GM19035 (cell line): Measurements from ENCODE around the gene RUFY3.
"Not testable (repeated sequence)": the region's sequence is repeated elsewhere in the genome, so short reads cannot be mapped to it uniquely, and the experiment has no call there.

Experiments
- ATAC-seq: cut with Tn5 transposase; IDR thresholded peaks from one replicate; pipeline ENCODE4 v1.9.1; 2021; ENCODE audit not compliant: unreplicated experiment

Gene RUFY3

GRCh38 chr4:70721747-70722146 lies at the start of gene RUFY3:
Gene RUFY3 (plus strand): TSS chr4:70721964. CDS start chr4:70722574, 610 bp downstream.
- no peak for ATAC-seq

DNA sequence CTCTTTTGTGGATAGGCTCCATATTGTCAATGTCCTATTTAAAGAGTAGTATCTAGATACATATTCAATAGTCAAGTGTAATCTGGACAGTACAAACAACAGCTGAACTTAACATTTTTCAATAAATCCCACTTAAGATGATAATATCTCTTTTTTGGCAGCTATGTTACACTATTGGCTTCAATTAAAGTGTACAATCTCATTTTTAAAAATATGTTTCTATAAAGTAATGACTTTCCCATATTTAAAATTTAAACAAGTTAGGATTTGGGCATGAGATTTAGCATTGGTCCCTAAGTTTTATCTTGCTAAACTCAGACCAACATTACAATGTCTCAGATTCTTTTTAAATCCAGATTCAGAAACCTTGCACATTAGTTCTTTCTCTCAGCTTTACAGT lies 47.6 kb upstream of the RUFY3 start:
- ATAC-seq, result no peak

- ATAC-seq, result no peak
These were observed 47.0 kb upstream of the RUFY3 start for GRCh38 chr4:70674731-70675130.

DNA sequence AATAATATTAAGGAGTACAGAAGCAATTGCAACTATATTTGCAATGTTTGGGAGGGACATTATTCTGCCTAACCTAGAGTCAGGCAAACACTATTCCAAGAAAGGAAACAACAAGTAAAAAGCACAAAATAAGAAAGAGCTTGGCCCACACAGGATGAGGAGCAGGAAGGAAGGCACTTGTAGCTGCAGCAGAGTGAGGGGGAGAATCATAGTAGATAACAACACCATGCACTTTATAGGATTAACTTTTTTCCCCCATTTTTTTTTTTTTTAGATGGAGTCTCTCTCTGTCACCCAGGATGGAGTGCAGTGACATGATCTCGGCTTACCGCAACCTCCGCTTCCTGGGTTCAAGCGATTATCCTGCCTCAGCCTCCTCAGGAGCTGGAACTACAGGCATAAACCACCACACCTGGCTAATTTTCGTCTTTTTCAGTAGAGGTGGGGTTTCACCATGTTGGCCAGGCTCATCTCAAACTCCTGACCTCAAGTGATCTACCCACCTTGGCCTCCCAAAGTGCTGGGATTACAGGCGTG lies 45.1 kb upstream of the RUFY3 start:
- ATAC-seq, result no peak

DNA sequence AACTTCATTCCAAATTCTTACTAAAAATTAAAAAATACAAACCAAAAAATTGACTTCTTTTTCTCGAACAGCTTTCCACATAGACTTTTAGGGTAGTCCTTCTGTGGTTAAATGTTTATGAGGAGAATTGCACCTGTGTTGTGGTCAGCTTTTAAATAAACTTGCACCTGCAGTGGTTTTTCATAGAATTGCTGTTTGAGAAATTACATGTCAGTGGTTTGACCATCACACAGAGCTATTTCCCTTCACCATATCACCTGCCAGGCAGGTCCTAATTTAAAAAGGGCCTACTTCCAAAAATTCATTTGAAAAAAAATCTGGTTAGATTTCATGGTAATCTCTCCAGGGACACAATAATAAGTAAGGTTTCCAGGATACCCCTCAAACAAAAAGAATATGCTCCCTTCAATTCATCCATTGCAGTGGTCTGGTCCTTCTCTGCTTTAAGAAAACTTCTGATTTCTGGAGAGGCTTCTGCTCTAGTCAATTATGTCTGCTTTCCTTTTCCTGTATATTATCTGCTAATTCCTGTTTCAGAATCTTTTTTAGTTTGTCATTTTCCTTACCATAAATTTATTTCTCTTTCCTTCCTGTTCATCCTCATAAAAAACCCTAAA lies 43.3 kb upstream of the RUFY3 start:
- ATAC-seq, result peak; percentile 83

DNA sequence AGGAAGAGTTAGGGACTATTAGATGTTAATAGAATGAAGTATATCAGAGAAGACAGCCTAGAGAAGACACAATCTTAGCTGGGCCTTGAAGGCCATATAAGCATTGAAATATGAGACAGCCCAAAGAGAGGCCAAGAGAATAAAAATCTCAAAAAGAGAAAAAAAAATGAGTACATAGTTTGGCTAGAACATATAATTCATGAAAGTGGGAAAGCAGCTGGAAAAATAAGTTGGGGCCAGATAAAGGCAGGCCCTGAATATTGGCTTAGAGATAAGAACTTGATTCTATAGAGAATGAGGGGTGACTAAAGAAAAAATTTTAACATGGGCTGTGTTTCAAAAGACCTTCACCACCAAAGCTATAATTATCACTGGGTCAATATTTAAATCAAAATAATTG lies 40.8 kb upstream of the RUFY3 start:
- no peak for ATAC-seq

DNA sequence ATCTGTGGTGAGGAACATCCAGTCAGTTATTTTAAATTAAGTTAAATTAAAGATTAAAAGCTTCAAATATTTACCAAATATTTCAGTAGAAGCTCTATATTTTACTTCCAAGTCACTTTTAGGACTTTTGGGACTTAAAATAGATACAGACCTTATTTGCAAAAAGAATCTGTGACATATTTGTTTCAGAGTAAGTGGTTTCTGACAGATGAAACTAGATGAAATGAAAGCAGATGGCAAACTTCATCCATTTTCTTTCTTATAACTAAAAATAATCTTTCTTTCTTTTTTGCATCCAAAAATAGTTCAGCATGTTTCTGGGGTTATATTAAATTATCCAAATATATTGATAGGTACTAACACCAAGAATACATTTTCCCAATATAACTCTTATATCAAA lies 40.1 kb upstream of the RUFY3 start:
- peak; percentile 44 for ATAC-seq

DNA sequence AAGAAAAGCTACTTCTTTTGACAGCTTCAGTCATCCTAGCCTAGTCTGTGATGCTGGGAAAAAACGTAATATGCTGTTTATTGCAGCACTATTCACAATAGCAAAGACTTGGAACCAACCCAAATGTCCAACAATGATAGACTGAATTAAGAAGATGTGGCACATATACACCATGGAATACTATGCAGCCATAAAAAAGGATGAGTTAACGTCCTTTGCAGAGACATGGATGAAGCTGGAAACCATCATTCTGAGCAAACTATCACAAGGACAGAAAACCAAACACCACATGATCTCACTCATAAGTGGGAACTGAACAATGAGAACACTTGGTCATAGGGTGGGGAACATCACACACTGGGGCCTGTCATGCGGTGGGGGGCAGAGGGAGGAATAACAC lies 39.6 kb upstream of the RUFY3 start:
- not testable (repeated sequence) for ATAC-seq

GRCh38 chr4:70687392-70687791 lies 34.4 kb upstream of the RUFY3 start:
- ATAC-seq, result no peak

DNA sequence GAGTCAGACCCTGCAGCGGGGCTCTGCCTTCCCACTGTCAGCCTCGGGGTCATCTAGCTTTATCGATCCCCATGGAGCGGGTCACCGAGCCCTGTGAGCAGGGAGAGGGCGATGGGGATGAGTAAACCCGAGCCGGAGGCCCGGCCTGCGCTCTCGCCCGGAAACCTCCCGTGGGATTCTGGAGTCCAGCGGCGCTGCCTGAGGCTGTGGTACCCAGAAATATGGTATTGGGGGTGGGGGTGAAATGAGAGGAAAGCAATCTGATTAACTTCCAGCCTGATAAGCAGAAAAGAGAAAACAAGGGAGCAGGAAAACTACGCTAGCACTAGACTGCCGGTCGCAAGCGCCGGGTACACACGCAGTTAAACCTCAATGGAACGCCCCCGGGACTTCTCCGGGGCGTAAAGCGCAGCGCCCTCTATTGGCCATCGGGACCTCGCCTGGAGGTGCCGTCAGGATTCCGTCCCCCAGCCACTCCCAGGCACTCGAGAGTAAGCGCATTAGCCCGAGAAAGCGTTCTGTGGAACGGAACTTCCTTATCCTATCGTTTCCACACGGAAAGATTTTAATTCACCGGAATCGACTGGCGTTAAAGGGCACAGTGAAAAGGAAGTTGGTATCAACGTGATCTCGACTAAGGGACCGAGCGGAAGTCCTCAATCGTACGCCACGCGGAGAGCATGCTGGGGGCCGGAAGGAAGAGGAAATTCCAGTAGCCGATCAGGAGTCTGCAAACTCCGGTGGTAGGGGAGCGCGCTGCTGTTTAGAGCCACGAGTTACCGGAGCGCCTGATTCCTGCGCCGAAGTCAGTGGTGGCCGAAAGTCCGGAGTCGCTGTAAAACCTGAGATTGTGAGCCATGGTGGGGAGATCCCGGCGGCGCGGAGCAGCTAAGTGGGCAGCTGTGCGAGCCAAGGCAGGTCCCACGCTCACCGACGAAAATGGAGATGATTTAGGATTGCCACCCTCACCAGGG lies 33.7 kb upstream of the RUFY3 start, which contains the start of gene UTP3:
UTP3 (plus strand) TSS at position 712 of the 974 bp plus-strand sequence; CDS start at position 858, 146 bp downstream.
- peak; percentile 94 for ATAC-seq

- peak; percentile 4 for ATAC-seq
These were observed 33.0 kb upstream of the RUFY3 start for GRCh38 chr4:70688795-70689231.

GRCh38 chr4:70691661-70692060 lies 30.1 kb upstream of the RUFY3 start:
- no peak for ATAC-seq

GRCh38 chr4:70694633-70695032 lies 27.1 kb upstream of the RUFY3 start:
- not testable (repeated sequence) for ATAC-seq

DNA sequence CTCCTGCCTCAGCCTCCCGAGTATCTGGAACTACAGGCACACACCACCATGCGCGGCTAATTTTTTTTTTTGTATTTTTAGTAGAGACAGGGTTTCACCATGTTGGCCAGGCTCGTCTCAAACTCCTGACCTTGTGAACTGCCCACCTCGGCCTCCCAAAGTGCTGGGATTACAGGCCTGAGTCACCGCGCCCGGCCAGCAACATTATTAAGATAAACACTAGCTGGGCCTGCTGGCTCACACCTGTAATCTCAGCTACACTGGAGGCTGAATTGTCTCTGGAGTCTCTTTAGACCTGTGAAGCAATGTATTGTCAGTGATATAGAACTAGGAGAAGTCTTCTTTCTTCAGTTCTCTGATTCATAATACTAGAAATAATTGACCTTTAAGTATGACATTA lies 23.3 kb upstream of the RUFY3 start:
- ATAC-seq, result not testable (repeated sequence)

GRCh38 chr4:70700712-70701111 lies 21.1 kb upstream of the RUFY3 start:
- no peak for ATAC-seq

DNA sequence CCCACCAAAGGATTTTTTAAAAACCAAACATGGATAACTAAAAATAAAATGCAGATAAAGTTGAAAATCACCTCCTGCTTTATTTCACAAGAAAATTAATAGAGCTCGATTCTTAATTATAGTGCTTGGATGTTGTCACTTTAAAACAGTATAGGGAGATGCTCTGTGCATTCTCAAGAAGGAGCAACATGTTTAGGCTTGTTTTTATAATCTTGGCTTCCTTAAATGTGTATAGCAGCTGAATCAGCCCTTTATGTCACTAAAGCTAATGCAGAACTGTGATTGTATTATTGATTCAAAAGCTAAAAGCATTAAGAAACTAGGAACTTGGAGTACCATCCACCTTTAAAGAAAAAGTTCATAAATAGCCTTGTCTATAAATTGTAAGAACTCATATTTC lies 20.5 kb upstream of the RUFY3 start:
- no peak for ATAC-seq

DNA sequence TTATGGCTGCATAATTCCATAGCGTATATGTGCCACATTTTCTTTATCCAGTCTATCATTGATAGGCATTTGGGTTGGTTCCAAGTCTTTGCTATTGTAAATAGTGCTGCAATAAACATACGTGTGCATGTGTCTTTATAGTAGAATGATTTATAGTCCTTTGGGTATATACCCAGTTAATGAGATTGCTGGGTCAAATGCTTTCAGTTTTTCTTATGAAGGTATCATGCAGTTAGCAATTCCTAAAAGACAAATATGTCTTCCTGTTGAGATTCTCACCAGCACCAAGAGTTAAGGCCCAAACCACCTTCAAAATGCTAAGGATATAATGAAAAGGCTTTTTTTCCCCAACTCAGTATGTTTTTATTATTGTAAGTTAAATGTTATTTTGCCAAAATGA lies 19.2 kb upstream of the RUFY3 start:
- ATAC-seq, result not testable (repeated sequence)

GRCh38 chr4:70703619-70704214 lies 18.0 kb upstream of the RUFY3 start:
- no peak for ATAC-seq

GRCh38 chr4:70704215-70704930 lies 17.4 kb upstream of the RUFY3 start:
- ATAC-seq, result peak; percentile 59

GRCh38 chr4:70704931-70705182 lies 16.9 kb upstream of the RUFY3 start:
- ATAC-seq, result peak; percentile 36
